SK-N-SH (cell line): ENCODE data around the gene RNF144B. TPM values are rescaled to one million over a fixed set of nuclear protein-coding genes. Genes with fewer than 3 reads are reported as not detected.

Experiments
- CTCF ChIA-PET: fragments of 300-600, 350-600 bp; formaldehyde crosslinking; extraction: SDS; loops from one replicate; lab custom pipeline; 2021; lab: Yijun Ruan, JAX
- POLR2A ChIA-PET: fragments of 350-600 bp; sonication (Branson Sonifier 250); formaldehyde crosslinking; extraction: SDS; loops from one replicate; lab custom pipeline; 2020; ENCODE audit warnings: antibody characterized with exemption, inconsistent platforms; lab: Yijun Ruan, JAX
- DNase-seq: peaks from one replicate; pipeline ENCODE4 v3.0.0; 2012
- H2AFZ ChIP-seq: fragments of 200-600 bp; sonication (generic); 2 replicates; pipeline ENCODE4 v1.8.1; 2016; ENCODE audit warnings: antibody characterized with exemption, mild to moderate bottlenecking, low read depth
- H3F3A ChIP-seq: fragments of 200-600 bp; sonication (generic); replicated peaks from 2 replicates; pipeline ENCODE3; 2016; ENCODE audit warnings: antibody characterized with exemption, mild to moderate bottlenecking; ENCODE audit not compliant: insufficient read depth
- H3K27ac ChIP-seq, 2 experiments: fragments of 200-500 bp in 1 of 2; fragments of 200-600 bp in 1 of 2; sonication (Bioruptor generic) in 1 of 2; sonication (generic), shearing (Covaris generic) in 1 of 2; 2 replicates each; pipeline versions ENCODE4 v1.5.1 to v1.6.1; 2014 to 2016; ENCODE audit warnings: low read depth in 2 of 2, inconsistent platforms in 1 of 2, low read length in 1 of 2, mild to moderate bottlenecking in 1 of 2, mixed read lengths in 1 of 2
- H3K27me3 ChIP-seq: fragments of 200-600 bp; sonication (generic), shearing (Covaris generic); 2 replicates; pipeline ENCODE4 v1.6.1; 2016; ENCODE audit warnings: mixed run types; ENCODE audit not compliant: insufficient read depth
- H3K36me3 ChIP-seq, 2 experiments: fragments of 200-500 bp in 1 of 2; fragments of 200-600 bp in 1 of 2; sonication (Bioruptor generic) in 1 of 2; sonication (generic) in 1 of 2; replicated peaks in 1 of 2; 2 replicates each; pipeline versions ENCODE3 to v1.5.1; 2014 to 2016; ENCODE audit warnings: low read length in 1 of 2, mild to moderate bottlenecking in 1 of 2; ENCODE audit not compliant: insufficient read depth in 2 of 2, control insufficient read depth in 1 of 2
- H3K4me1 ChIP-seq, 2 experiments: fragments of 200-500 bp in 1 of 2; fragments of 200-600 bp in 1 of 2; sonication (Bioruptor generic) in 1 of 2; sonication (generic), shearing (Covaris generic) in 1 of 2; 2 replicates each; pipeline versions ENCODE4 v1.5.1 to v1.6.1; 2014 to 2016; ENCODE audit warnings: low read depth in 1 of 2, low read length in 1 of 2, mixed run types in 1 of 2; ENCODE audit not compliant: insufficient read depth in 2 of 2, control insufficient read depth in 1 of 2
- H3K4me2 ChIP-seq: fragments of 200-600 bp; sonication (generic), shearing (Covaris generic); 2 replicates; pipeline ENCODE4 v1.6.1; 2017; ENCODE audit warnings: mixed run types
- H3K4me3 ChIP-seq, 2 experiments: fragments of 200-500 bp in 1 of 2; fragments of 200-600 bp in 1 of 2; sonication (Bioruptor generic) in 1 of 2; sonication (generic), shearing (Covaris generic) in 1 of 2; 2 replicates each; pipeline versions ENCODE4 v1.5.1 to v1.8.1; 2014 to 2016; ENCODE audit warnings: low read depth in 2 of 2, inconsistent platforms in 1 of 2, low read length in 1 of 2, mild to moderate bottlenecking in 1 of 2, mixed read lengths in 1 of 2, moderate library complexity in 1 of 2
- H3K79me2 ChIP-seq: fragments of 200-600 bp; sonication (generic); 2 replicates; pipeline ENCODE4 v1.8.1; 2017; ENCODE audit warnings: mild to moderate bottlenecking; ENCODE audit not compliant: insufficient read depth
- H3K9ac ChIP-seq: fragments of 200-600 bp; sonication (generic); 2 replicates; pipeline ENCODE4 v1.6.1; 2017; ENCODE audit warnings: mixed run types
- H3K9me2 ChIP-seq: fragments of 200-600 bp; sonication (generic); 2 replicates; pipeline ENCODE4 v1.6.1; 2017; ENCODE audit warnings: mixed run types
- H3K9me3 ChIP-seq: fragments of 200-600 bp; sonication (generic); 2 replicates; pipeline ENCODE4 v1.6.1; 2017; ENCODE audit warnings: mixed run types, mild to moderate bottlenecking, moderate library complexity
- H4K20me1 ChIP-seq: fragments of 200-600 bp; sonication (generic); 2 replicates; pipeline ENCODE4 v1.6.1; 2017; ENCODE audit warnings: mild to moderate bottlenecking, mixed run types; ENCODE audit not compliant: insufficient read depth
- CTCF ChIP-seq: fragments of 200-600 bp; sonication (generic); IDR thresholded peaks from 2 replicates; pipeline ENCODE4 v1.6.1; 2017; ENCODE audit warnings: antibody characterized with exemption, mild to moderate bottlenecking, moderate library complexity
- EP300 ChIP-seq, 2 experiments: IDR thresholded peaks; 2 replicates each; pipeline versions ENCODE4 v1.4.0 to v1.6.1; 2012; ENCODE audit warnings: borderline replicate concordance in 1 of 2, low read depth in 1 of 2, low read length in 1 of 2
- FOXM1 ChIP-seq: IDR thresholded peaks from 2 replicates; pipeline ENCODE4 v1.4.0; 2012; ENCODE audit warnings: low read depth, mild to moderate bottlenecking
- GATA2 ChIP-seq: sonication (generic); formaldehyde crosslinking; IDR thresholded peaks from 2 replicates; pipeline ENCODE4 v1.5.0; 2020; ENCODE audit warnings: mild to moderate bottlenecking, missing genetic modification reagents
- IRF3 ChIP-seq: fragments of 150-350 bp; IDR thresholded peaks from 2 replicates; pipeline ENCODE4 v1.6.1; 2016; ENCODE audit warnings: mild to moderate bottlenecking, low read depth, low read length
- JUND ChIP-seq: IDR thresholded peaks from 2 replicates; pipeline ENCODE4 v1.4.0; 2012
- MAX ChIP-seq: IDR thresholded peaks from 2 replicates; pipeline ENCODE4 v1.4.0; 2012; ENCODE audit warnings: low read depth
- MEF2A ChIP-seq: IDR thresholded peaks from 2 replicates; pipeline ENCODE4 v1.4.0; 2012; ENCODE audit warnings: low read depth, borderline replicate concordance
- MXI1 ChIP-seq: IDR thresholded peaks from 2 replicates; pipeline ENCODE4 v1.6.1; 2012; ENCODE audit warnings: mild to moderate bottlenecking, low read depth, low read length, improper control_type of control experiment
- NFIC ChIP-seq: IDR thresholded peaks from 2 replicates; pipeline ENCODE4 v1.4.0; 2012; ENCODE audit warnings: borderline replicate concordance
- NRF1 ChIP-seq: IDR thresholded peaks from 2 replicates; pipeline ENCODE4 v1.6.1; 2012; ENCODE audit warnings: low read depth, mild to moderate bottlenecking, low read length
- RCOR1 ChIP-seq: fragments of 150-350 bp; IDR thresholded peaks from 2 replicates; pipeline ENCODE4 v1.6.1; 2017; ENCODE audit warnings: antibody characterized with exemption, low read length
- REST ChIP-seq: IDR thresholded peaks from 2 replicates; pipeline ENCODE4 v1.6.1; 2012; ENCODE audit warnings: mild to moderate bottlenecking, low read depth, low read length, moderate library complexity
- SIN3A ChIP-seq: IDR thresholded peaks from 2 replicates; pipeline ENCODE4 v1.6.1; 2012; ENCODE audit warnings: low read depth, mild to moderate bottlenecking, low read length, moderate library complexity, borderline replicate concordance
- TCF12 ChIP-seq: IDR thresholded peaks from 2 replicates; pipeline ENCODE4 v1.4.0; 2012
- TEAD4 ChIP-seq: IDR thresholded peaks from 2 replicates; pipeline ENCODE4 v1.4.0; 2012; ENCODE audit warnings: mild to moderate bottlenecking, borderline replicate concordance; ENCODE audit not compliant: insufficient read depth
- USF1 ChIP-seq: IDR thresholded peaks from 2 replicates; pipeline ENCODE4 v1.4.0; 2012; ENCODE audit warnings: low read depth, borderline replicate concordance
- YY1 ChIP-seq: IDR thresholded peaks from 2 replicates; pipeline ENCODE4 v1.4.0; 2012; ENCODE audit warnings: low read depth, mild to moderate bottlenecking
- ZBTB33 ChIP-seq: IDR thresholded peaks from 2 replicates; pipeline ENCODE4 v1.4.0; 2012; ENCODE audit warnings: low read depth, borderline replicate concordance
- WGBS: methylation state at CpG from one replicate; pipeline ENCODE4 v1.1.6; 2017; ENCODE audit warnings: low lambda C conversion rate; 5-methylcytosine and 5-hydroxymethylcytosine counted together
- polyA plus RNA-seq, 3 experiments: library from polyadenylated mRNA; depleted of rRNA; stranded (reverse); fragments of >200 nt; gene quantifications; 2 replicates each; pipeline ENCODE4 v1.2.3, GENCODE V29; 2012

RNF144B gene
- polyA plus RNA-seq, 1 of the 3 experiments (the other 2 are of a cell fraction), result 1.2 TPM

GRCh38 chr6:18478610-18479009 lies 91.5 kb downstream of the RNF144B start:
- Histone ChIP-seq H3K9ac (no peak overlapping the region), H2AFZ (no peak overlapping the region), H3K27ac (no peak overlapping the region), H3K79me2 (no peaks in the 10 kb centered on the region; the same call in 1 of the 2 replicates), H3K27me3 (no peaks in the 10 kb centered on the region), H3K4me3 (no peak overlapping the region), H3K9me2 (no peaks in the 10 kb centered on the region), H3K9me3 (no peaks in the 10 kb centered on the region), H3K36me3 (no peaks in the 10 kb centered on the region), H3K4me1 (peaks cover 0 to 7% of the 10 kb centered on the region in 2 experiments; a peak in 1 of 4 replicates), H4K20me1 (no peaks in the 10 kb centered on the region), H3K4me2 (no peak overlapping the region), H3F3A (peaks cover 4% of the 10 kb centered on the region)
- no peak for TF ChIP-seq CTCF
- TF ChIP-seq YY1, result no peak
- no peak for TF ChIP-seq FOXM1
- TF ChIP-seq USF1, result no peak
- no peak for TF ChIP-seq MAX
- TF ChIP-seq JUND, result no peak
- no peak for TF ChIP-seq TEAD4
- no peak for TF ChIP-seq NFIC
- TF ChIP-seq MXI1, result no peak
- TF ChIP-seq IRF3, result no peak
- WGBS, result 12% methylated on average over 1 of the region's 1 CpG
- ChIA-PET CTCF (interaction anchor here (1.2 kb wide), 1 partner anchor 25 kb away, joined by 6 read pairs; no protein-coding TSS in a partner anchor), POLR2A (no interaction called here)
- DNase-seq, result no peak

GRCh38 chr6:18481870-18482269 lies 94.7 kb downstream of the RNF144B start:
- POLR2A ChIA-PET, result no interaction called here
- TF ChIP-seq REST, result no peak
- no peak for TF ChIP-seq SIN3A
- no peak for TF ChIP-seq RCOR1
- TF ChIP-seq EP300 (IDR thresholded peaks at IDR 0.05; ENCODE audit: borderline replicate concordance in 1 of 2, low read depth in 1 of 2, low read length in 1 of 2), result no peak
- no peak for TF ChIP-seq MEF2A
- TF ChIP-seq GATA2 (CRISPR knock-in tag), result no peak
- TF ChIP-seq USF1, result no peak
- TF ChIP-seq ZBTB33, result no peak
- TF ChIP-seq TCF12, result no peak
- no peak for TF ChIP-seq NRF1

More at GRCh38 chr6:18481870-18482269, 94.7 kb downstream of the RNF144B start:
- no peaks in the 10 kb centered on the region; the same call in 1 of the 2 replicates for H3K79me2 ChIP-seq
- H3K27ac ChIP-seq, result no peak overlapping the region
- no peaks in the 10 kb centered on the region for H4K20me1 ChIP-seq
- no peaks in the 10 kb centered on the region for H3K9me3 ChIP-seq
- no peaks in the 10 kb centered on the region for H3K27me3 ChIP-seq
- H2AFZ ChIP-seq, result no peak overlapping the region
- peaks cover 4% of the 10 kb centered on the region for H3F3A ChIP-seq
- no peak for DNase-seq
- H3K4me1 ChIP-seq, result peaks cover 0 to 7% of the 10 kb centered on the region in 2 experiments; a peak in 1 of 4 replicates
- 62% methylated on average over 3 of the region's 3 CpGs for WGBS
- H3K4me3 ChIP-seq, result no peak overlapping the region
- no peak overlapping the region for H3K9ac ChIP-seq
- H3K36me3 ChIP-seq, result no peaks in the 10 kb centered on the region
- no peaks in the 10 kb centered on the region for H3K9me2 ChIP-seq
- CTCF ChIA-PET, result no interaction called here
- no peak overlapping the region for H3K4me2 ChIP-seq
